OCI-LY7 (cell line): Measurements from ENCODE around the gene CRYBG1. TPM values are rescaled to one million over a fixed set of nuclear protein-coding genes. Genes with fewer than 3 reads are reported as not detected.

ENCODE experiments used
- BruUV-seq: library from RNA; stranded (reverse); fragments of 400-500 nt; replicated peaks from 2 replicates; lab custom pipeline; 2021; lab: Mats Ljungman, UMichigan
- CTCF ChIA-PET: fragments of 300-600 bp; sonication (Branson Sonifier 250); formaldehyde crosslinking; loops from one replicate; lab custom pipeline; 2022; ENCODE audit warnings: antibody characterized with exemption; ENCODE audit not compliant: unreplicated experiment; lab: Charles Lee
- POLR2A ChIA-PET: fragments of 300-600 bp; sonication (Branson Sonifier 250); formaldehyde crosslinking; loops from one replicate; lab custom pipeline; 2022; ENCODE audit warnings: antibody characterized with exemption; lab: Charles Lee
- DNase-seq: peaks from one replicate; pipeline ENCODE4 v3.0.0-alpha.2; 2015; ENCODE audit warnings: low spot score
- H2AFZ ChIP-seq: fragments of 200-600 bp; sonication (generic), shearing (Covaris generic); 2 replicates; pipeline ENCODE4 v1.6.1; 2014; ENCODE audit warnings: mild to moderate bottlenecking, antibody characterized with exemption, low read length, moderate library complexity
- H3K27ac ChIP-seq: fragments of 200-600 bp; sonication (generic); 2 replicates; pipeline ENCODE4 v1.5.1; 2014; ENCODE audit warnings: mixed run types, low read depth, mild to moderate bottlenecking, moderate library complexity, low read length, inconsistent platforms; ENCODE audit not compliant: poor library complexity, severe bottlenecking
- H3K36me3 ChIP-seq: fragments of 200-600 bp; sonication (generic); 2 replicates; pipeline ENCODE4 v1.6.1; 2014; ENCODE audit warnings: mild to moderate bottlenecking, antibody characterized with exemption, low read length, moderate library complexity, mixed read lengths; ENCODE audit not compliant: insufficient read depth
- H3K4me1 ChIP-seq: fragments of 200-600 bp; sonication (generic); 2 replicates; pipeline ENCODE4 v1.5.1; 2014; ENCODE audit warnings: mild to moderate bottlenecking, low read length; ENCODE audit not compliant: insufficient read depth, poor library complexity, severe bottlenecking
- H3K4me2 ChIP-seq: fragments of 200-600 bp; sonication (generic); 2 replicates; pipeline ENCODE4 v1.6.1; 2014; ENCODE audit warnings: mild to moderate bottlenecking, low read length
- H3K4me3 ChIP-seq: fragments of 200-600 bp; sonication (generic); 2 replicates; pipeline ENCODE4 v1.5.1; 2014; ENCODE audit warnings: mild to moderate bottlenecking, low read depth, low read length; ENCODE audit not compliant: poor library complexity, severe bottlenecking
- H3K79me2 ChIP-seq: fragments of 200-600 bp; sonication (generic); 2 replicates; pipeline ENCODE4 v1.6.1; 2016; ENCODE audit warnings: low read depth, mild to moderate bottlenecking, low read length, moderate library complexity, mixed read lengths; ENCODE audit not compliant: insufficient read depth
- H3K9me2 ChIP-seq: fragments of 200-600 bp; sonication (generic); 2 replicates; pipeline ENCODE4 v1.6.1; 2016; ENCODE audit warnings: mild to moderate bottlenecking, low read length, mixed read lengths; ENCODE audit not compliant: insufficient read depth
- H3K9me3 ChIP-seq: fragments of 200-600 bp; sonication (generic); 2 replicates; pipeline ENCODE4 v1.6.1; 2014; ENCODE audit warnings: mild to moderate bottlenecking, mixed run types, low read length, mixed read lengths
- H4K20me1 ChIP-seq: fragments of 200-600 bp; sonication (generic); 2 replicates; pipeline ENCODE4 v1.6.1; 2014; ENCODE audit warnings: mild to moderate bottlenecking, antibody characterized with exemption, low read length, moderate library complexity, mixed read lengths; ENCODE audit not compliant: insufficient read depth
- EZH2phosphoT487 ChIP-seq: fragments of 200-600 bp; sonication (generic); IDR thresholded peaks from 2 replicates; pipeline ENCODE4 v1.6.1; 2018; ENCODE audit warnings: low read depth, borderline replicate concordance, mild to moderate bottlenecking, mixed run types, antibody characterized with exemption, low read length, moderate library complexity, mixed read lengths
- intact Hi-C: fragments of 100-400 bp; cut with micrococcal nuclease; formaldehyde crosslinking; loops from one replicate; pipeline ENCODE4 v1.10.0; 2022; ENCODE audit not compliant: unreplicated experiment
- total RNA-seq, 2 experiments: library from RNA; depleted of rRNA in 1 of 2; stranded (reverse); fragments of >200 nt in 1 of 2; shearing (Covaris generic) in 1 of 2; gene quantifications; 2 replicates each; pipeline ENCODE4 v1.2.3, GENCODE V29; 2014 to 2022
- TF ChIP-seq, protein P1 (sequence below): fragments of 200-600 bp; sonication (generic); conservative IDR thresholded peaks from 2 replicates; pipeline ENCODE4 v1.5.1; 2014; ENCODE audit warnings: mild to moderate bottlenecking, antibody characterized with exemption, low read length, moderate library complexity, mixed read lengths

Gene CRYBG1
- total RNA-seq, 2 experiments from 2014 or later, result 41.7 to 66.2 TPM

- no peak overlapping the region for H3K4me3 ChIP-seq
Observed at GRCh38 chr6:106347219-106347618, 13.3 kb upstream of the CRYBG1 start.

GRCh38 chr6:106356378-106356777 lies 4.1 kb upstream of the CRYBG1 start:
- CTCF ChIA-PET, result no interaction called here
- no TSS peak for BruUV-seq

More at GRCh38 chr6:106347219-106347618, 13.3 kb upstream of the CRYBG1 start:
- Histone ChIP-seq H3K4me2 (no peak overlapping the region), H4K20me1 (no peaks in the 10 kb centered on the region), H3K27ac (no peak overlapping the region), H2AFZ (no peak overlapping the region), H3K36me3 (no peaks in the 10 kb centered on the region), H3K9me3 (no peaks in the 10 kb centered on the region), H3K79me2 (no peaks in the 10 kb centered on the region), H3K4me1 (no peaks in the 10 kb centered on the region), H3K9me2 (no peaks in the 10 kb centered on the region)
- no TSS peak for BruUV-seq
- ChIA-PET CTCF (no interaction called here), POLR2A (interaction anchor here (0.5 to 1.7 kb wide), 5 partner anchors 15 to 565 kb away, joined by 3 to 5 read pairs (median 4); no protein-coding TSS in a partner anchor)
- DNase-seq, result no peak
- TF ChIP-seq, protein P1, sequence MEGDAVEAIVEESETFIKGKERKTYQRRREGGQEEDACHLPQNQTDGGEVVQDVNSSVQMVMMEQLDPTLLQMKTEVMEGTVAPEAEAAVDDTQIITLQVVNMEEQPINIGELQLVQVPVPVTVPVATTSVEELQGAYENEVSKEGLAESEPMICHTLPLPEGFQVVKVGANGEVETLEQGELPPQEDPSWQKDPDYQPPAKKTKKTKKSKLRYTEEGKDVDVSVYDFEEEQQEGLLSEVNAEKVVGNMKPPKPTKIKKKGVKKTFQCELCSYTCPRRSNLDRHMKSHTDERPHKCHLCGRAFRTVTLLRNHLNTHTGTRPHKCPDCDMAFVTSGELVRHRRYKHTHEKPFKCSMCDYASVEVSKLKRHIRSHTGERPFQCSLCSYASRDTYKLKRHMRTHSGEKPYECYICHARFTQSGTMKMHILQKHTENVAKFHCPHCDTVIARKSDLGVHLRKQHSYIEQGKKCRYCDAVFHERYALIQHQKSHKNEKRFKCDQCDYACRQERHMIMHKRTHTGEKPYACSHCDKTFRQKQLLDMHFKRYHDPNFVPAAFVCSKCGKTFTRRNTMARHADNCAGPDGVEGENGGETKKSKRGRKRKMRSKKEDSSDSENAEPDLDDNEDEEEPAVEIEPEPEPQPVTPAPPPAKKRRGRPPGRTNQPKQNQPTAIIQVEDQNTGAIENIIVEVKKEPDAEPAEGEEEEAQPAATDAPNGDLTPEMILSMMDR, result no peak
- TF ChIP-seq EZH2phosphoT487, result no peak
- intact Hi-C loops, result loop anchor here (1.0 kb wide), 1 partner anchor 10 kb away; no protein-coding TSS in a partner anchor

More at GRCh38 chr6:106356378-106356777, 4.1 kb upstream of the CRYBG1 start:
- DNase-seq, result no peak
- H3K79me2 ChIP-seq, result no peaks in the 10 kb centered on the region
- TF ChIP-seq, protein P1, result no peak
- TF ChIP-seq EZH2phosphoT487, result no peak
- H3K9me3 ChIP-seq, result no peaks in the 10 kb centered on the region
- no peaks in the 10 kb centered on the region for H3K9me2 ChIP-seq
- H3K27ac ChIP-seq, result no peak overlapping the region
- POLR2A ChIA-PET, result interaction anchor here (0.5 to 0.8 kb wide), 2 partner anchors 12 to 1224 kb away, joined by 3 to 4 read pairs; no protein-coding TSS in a partner anchor
- H2AFZ ChIP-seq, result no peak overlapping the region
- no peak overlapping the region for H3K4me2 ChIP-seq
- no peaks in the 10 kb centered on the region for H3K4me1 ChIP-seq
- H3K4me3 ChIP-seq, result no peak overlapping the region
- H4K20me1 ChIP-seq, result no peaks in the 10 kb centered on the region
- no peaks in the 10 kb centered on the region for H3K36me3 ChIP-seq
- intact Hi-C loops, result no loop called here
